Measurements from ENCODE around the gene SNRNP70. TPM values are rescaled to one million over a fixed set of nuclear protein-coding genes. Genes with fewer than 3 reads are reported as not detected.
"Not testable (repeated sequence)": the region's sequence is repeated elsewhere in the genome, so short reads cannot be mapped to it uniquely, and the experiment has no call there.

The SNRNP70 gene
- total RNA-seq, 1 donor from 2014 or later: 103 TPM

DNA sequence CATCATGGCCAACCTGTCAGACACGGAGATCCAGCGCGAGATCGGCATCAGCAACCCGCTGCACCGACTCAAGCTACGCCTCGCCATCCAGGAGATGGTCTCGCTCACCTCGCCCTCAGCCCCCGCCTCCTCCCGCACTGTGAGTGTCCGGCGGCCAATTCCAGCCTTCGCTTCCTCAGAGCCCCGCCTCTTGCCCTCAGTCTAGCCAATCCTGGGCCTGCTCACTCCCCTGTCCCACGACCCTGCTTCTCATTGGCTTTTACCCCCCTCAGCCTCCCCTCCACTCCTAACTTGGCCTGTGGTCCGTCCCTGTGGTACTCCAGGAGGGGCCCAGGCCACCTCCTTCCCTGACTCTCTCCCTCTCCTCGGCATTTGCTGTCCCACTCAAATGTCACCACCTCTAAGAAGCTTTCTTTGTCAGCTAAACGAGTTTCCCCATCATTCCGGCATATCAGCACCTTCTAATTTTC is 57.6 kb downstream of the SNRNP70 start:
- Histone ChIP-seq H3K36me3 (ENCODE audit: control insufficient read depth in 3 of 3, insufficient read depth in 3 of 3, low read length in 3 of 3) (no peaks in the 10 kb centered on the region), H3K9me3 (ENCODE audit: control insufficient read depth in 3 of 3, low read length in 3 of 3) (no peaks in the 10 kb centered on the region), H3K9ac (ENCODE audit: low read depth in 1 of 3, low read length in 3 of 3) (peak overlapping the region; percentile 48 to 80 (median 66)), H3K4me3 (ENCODE audit: low read length in 3 of 3) (peak overlapping the region; percentile 76 to 94 (median 83)), H3K27ac (ENCODE audit: low read depth, low read length) (no peak overlapping the region), H3K4me1 (ENCODE audit: control insufficient read depth in 3 of 3, insufficient read depth in 3 of 3, low read length in 3 of 3) (peaks cover 12 to 29% (median 23%) of the 10 kb centered on the region in 3 donors), H3K27me3 (ENCODE audit: control insufficient read depth in 3 of 3, insufficient read depth in 3 of 3, low read length in 3 of 3) (no peaks in the 10 kb centered on the region)

DNA sequence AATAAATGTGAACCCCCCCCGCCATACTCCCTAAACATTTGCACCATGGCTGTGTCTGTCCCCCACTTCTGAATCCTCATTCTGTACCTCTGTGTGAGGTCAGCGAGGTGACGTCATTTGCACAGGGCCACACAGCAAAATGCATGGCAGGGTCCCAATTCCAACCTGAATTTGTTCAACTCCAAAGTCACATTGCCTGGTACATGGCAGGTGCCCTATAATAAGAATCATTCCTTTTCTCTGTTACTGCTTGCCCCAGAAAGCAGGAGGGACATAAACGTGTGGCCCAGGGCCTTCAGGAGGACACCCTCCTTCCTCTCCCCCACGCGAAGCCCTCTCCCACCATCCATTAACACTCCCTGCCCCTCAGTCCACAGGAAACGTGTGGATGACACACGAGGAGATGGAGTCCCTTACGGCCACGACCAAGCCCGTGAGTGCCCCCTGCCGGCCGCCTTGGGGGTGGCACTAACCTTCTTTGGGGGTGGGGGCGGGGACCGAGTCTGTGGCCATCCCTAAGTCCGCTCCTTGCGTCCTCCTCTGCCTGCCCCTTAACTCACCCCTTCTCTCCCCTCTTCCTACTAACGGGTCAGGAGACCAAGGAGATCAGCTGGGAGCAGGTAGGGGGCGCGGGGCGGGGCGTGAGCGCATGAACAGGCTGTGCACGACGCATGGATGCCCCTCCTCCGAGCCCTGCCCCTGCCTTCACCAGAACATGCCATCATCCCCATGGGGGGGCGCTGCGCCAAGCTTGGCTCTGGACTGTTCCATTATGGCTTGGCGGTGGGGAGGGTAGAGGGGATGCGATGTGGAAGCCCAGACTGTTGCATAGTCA is 60.5 kb downstream of the SNRNP70 start:
- Histone ChIP-seq H3K27ac (ENCODE audit: low read depth, low read length) (no peak overlapping the region), H3K4me1 (ENCODE audit: control insufficient read depth in 3 of 3, insufficient read depth in 3 of 3, low read length in 3 of 3) (peaks cover 23 to 46% (median 38%) of the 10 kb centered on the region in 3 donors), H3K9me3 (ENCODE audit: control insufficient read depth in 3 of 3, low read length in 3 of 3) (no peaks in the 10 kb centered on the region), H3K9ac (ENCODE audit: low read depth in 1 of 3, low read length in 3 of 3) (peak overlapping the region in 1 of 3 donors; percentile 33), H3K27me3 (ENCODE audit: control insufficient read depth in 3 of 3, insufficient read depth in 3 of 3, low read length in 3 of 3) (no peaks in the 10 kb centered on the region), H3K36me3 (ENCODE audit: control insufficient read depth in 3 of 3, insufficient read depth in 3 of 3, low read length in 3 of 3) (no peaks in the 10 kb centered on the region), H3K4me3 (ENCODE audit: low read length in 3 of 3) (peak overlapping the region; percentile 14 to 49 (median 29))

DNA sequence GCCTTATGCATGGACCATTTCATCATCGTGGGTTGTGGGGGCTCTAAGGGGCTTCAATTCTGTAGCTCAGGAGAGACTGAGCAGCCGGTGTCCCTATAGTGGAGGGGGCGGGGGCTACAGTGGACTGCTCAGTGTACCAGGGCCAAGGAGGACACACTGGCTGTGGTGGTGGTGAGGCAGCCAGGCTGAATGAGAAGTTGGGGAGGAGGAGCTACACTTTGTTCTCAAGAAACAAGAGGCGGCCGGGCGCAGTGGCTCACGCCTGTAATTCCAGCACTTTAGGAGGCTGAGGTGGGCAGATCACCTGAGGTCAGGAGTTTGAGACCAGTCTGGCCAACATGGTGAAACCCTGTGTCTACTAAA is 61.1 kb downstream of the SNRNP70 start:
- H3K4me1 ChIP-seq (ENCODE audit: control insufficient read depth in 3 of 3, insufficient read depth in 3 of 3, low read length in 3 of 3): peaks cover 28 to 51% (median 44%) of the 10 kb centered on the region in 3 donors
- H3K27me3 ChIP-seq (ENCODE audit: control insufficient read depth in 3 of 3, insufficient read depth in 3 of 3, low read length in 3 of 3); H3K27ac ChIP-seq (ENCODE audit: low read depth, low read length); H3K36me3 ChIP-seq (ENCODE audit: control insufficient read depth in 3 of 3, insufficient read depth in 3 of 3, low read length in 3 of 3); H3K4me3 ChIP-seq (ENCODE audit: low read length in 3 of 3); H3K9me3 ChIP-seq (ENCODE audit: control insufficient read depth in 3 of 3, low read length in 3 of 3): not testable (repeated sequence)
- H3K9ac ChIP-seq (ENCODE audit: low read depth in 1 of 3, low read length in 3 of 3): peak overlapping the region in 1 of 3 donors; percentile 33

DNA sequence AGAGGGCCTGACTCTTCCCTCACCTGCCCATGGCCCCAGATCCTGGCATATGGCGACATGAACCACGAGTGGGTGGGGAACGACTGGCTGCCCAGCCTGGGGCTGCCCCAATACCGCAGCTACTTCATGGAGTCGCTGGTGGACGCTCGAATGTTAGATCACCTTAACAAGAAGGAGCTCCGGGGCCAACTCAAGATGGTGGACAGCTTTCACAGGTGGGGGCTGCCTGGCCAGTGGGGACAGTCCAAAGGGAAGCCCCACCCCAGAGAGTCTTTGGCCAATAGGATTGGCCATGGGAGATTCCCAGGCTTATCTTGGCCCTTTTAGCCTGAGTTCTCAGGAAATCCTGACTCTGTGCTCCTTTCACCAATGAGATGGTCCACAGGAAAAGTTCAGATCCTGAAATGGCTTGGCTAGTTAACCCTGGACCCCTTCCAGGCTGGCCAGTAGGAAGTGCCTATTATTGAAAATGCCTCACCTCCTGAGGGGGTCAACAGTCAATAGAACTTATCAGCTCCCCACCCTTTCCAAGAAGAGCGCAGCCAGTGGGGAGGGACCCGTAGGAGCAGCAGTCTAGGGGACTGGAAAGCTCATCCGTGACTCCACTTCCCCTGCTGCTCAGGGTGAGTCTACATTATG is 62.9 kb downstream of the SNRNP70 start:
- H3K9ac ChIP-seq (ENCODE audit: low read depth in 1 of 3, low read length in 3 of 3): peak overlapping the region in 2 of 3 donors; percentile 50 to 77
- no peaks in the 10 kb centered on the region for H3K27me3 ChIP-seq (ENCODE audit: control insufficient read depth in 3 of 3, insufficient read depth in 3 of 3, low read length in 3 of 3)
- peaks cover 26 to 54% (median 40%) of the 10 kb centered on the region in 3 donors for H3K4me1 ChIP-seq (ENCODE audit: control insufficient read depth in 3 of 3, insufficient read depth in 3 of 3, low read length in 3 of 3)
- peaks cover 0 to 8% (median 0%) of the 10 kb centered on the region in 3 donors for H3K36me3 ChIP-seq (ENCODE audit: control insufficient read depth in 3 of 3, insufficient read depth in 3 of 3, low read length in 3 of 3)
- peak overlapping the region; percentile 62 to 94 (median 92) for H3K4me3 ChIP-seq (ENCODE audit: low read length in 3 of 3)
- H3K9me3 ChIP-seq (ENCODE audit: control insufficient read depth in 3 of 3, low read length in 3 of 3): no peaks in the 10 kb centered on the region
- H3K27ac ChIP-seq (ENCODE audit: low read depth, low read length): peak overlapping the region; percentile 83

DNA sequence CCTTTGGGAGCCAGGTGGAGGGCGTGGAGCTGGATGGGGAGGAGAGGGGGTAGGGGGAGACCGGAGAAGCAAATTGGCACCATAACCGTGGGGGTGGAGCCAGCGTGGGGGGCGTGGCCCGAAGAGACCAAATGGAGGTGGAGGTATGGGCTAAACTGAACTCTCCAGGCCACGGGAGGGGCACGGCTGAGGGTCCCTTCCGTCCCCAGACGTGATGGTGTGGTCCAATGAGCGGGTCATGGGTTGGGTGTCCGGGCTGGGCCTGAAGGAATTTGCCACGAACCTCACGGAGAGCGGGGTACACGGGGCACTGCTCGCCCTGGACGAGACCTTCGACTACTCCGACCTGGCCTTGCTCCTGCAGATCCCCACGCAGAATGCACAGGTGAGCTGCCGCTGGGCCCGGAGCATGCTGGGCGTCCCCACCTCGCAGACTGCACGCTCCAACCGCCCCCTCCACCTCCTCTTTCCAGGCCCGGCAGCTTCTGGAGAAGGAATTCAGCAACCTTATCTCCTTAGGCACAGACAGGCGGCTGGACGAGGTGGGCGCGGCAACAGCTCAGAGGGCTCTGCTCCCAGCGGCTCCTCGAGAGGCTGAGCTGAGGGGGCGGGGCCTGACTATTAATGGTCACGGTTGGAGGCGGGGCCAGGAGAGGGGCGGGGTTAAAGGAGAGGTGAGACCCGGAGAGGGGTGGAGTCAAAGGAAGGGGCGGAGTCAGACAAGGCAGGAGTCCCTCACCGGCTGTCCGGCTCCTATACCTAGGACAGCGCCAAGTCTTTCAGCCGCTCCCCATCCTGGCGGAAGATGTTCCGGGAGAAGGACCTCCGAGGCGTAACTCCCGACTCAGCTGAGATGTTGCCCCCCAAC is 63.8 kb downstream of the SNRNP70 start:
- Histone ChIP-seq H3K36me3 (ENCODE audit: control insufficient read depth in 3 of 3, insufficient read depth in 3 of 3, low read length in 3 of 3) (peaks cover 0 to 9% (median 0%) of the 10 kb centered on the region in 3 donors), H3K9ac (ENCODE audit: low read depth in 1 of 3, low read length in 3 of 3) (peak overlapping the region; percentile 83 to 92 (median 90)), H3K4me1 (ENCODE audit: control insufficient read depth in 3 of 3, insufficient read depth in 3 of 3, low read length in 3 of 3) (peaks cover 31 to 59% (median 47%) of the 10 kb centered on the region in 3 donors), H3K9me3 (ENCODE audit: control insufficient read depth in 3 of 3, low read length in 3 of 3) (no peaks in the 10 kb centered on the region), H3K27me3 (ENCODE audit: control insufficient read depth in 3 of 3, insufficient read depth in 3 of 3, low read length in 3 of 3) (no peaks in the 10 kb centered on the region), H3K27ac (ENCODE audit: low read depth, low read length) (peak overlapping the region; percentile 83), H3K4me3 (ENCODE audit: low read length in 3 of 3) (peak overlapping the region; percentile 91 to 94 (median 92))

DNA sequence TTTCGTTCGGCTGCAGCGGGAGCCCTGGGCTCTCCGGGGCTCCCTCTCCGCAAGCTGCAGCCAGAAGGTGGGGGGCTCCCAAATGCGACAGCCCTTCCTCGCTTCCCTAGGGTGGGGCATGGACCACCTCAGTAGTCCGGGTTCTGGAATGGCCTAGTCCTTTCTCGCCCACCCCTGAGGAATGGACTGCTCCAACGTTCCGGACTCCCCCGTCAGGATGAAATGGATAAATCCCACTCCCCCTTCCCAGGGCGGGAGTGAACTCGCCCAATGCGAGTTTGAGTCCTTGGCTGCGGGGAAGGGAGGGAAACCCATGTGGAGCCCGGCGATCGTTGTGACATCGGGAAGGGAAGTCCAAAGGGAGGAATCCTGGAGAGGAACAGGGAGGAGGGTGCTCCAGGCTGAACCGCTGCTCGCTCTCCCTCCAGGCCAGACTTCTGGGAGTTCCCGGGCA is 64.4 kb downstream of the SNRNP70 start:
- Histone ChIP-seq H3K4me3 (ENCODE audit: low read length in 3 of 3) (peak overlapping the region; percentile 91 to 94 (median 92)), H3K9me3 (ENCODE audit: control insufficient read depth in 3 of 3, low read length in 3 of 3) (no peaks in the 10 kb centered on the region), H3K27ac (ENCODE audit: low read depth, low read length) (peak overlapping the region; percentile 83), H3K36me3 (ENCODE audit: control insufficient read depth in 3 of 3, insufficient read depth in 3 of 3, low read length in 3 of 3) (peaks cover 0 to 9% (median 0%) of the 10 kb centered on the region in 3 donors), H3K4me1 (ENCODE audit: control insufficient read depth in 3 of 3, insufficient read depth in 3 of 3, low read length in 3 of 3) (peaks cover 34 to 65% (median 52%) of the 10 kb centered on the region in 3 donors), H3K9ac (ENCODE audit: low read depth in 1 of 3, low read length in 3 of 3) (peak overlapping the region; percentile 83 to 92 (median 90)), H3K27me3 (ENCODE audit: control insufficient read depth in 3 of 3, insufficient read depth in 3 of 3, low read length in 3 of 3) (no peaks in the 10 kb centered on the region)

DNA sequence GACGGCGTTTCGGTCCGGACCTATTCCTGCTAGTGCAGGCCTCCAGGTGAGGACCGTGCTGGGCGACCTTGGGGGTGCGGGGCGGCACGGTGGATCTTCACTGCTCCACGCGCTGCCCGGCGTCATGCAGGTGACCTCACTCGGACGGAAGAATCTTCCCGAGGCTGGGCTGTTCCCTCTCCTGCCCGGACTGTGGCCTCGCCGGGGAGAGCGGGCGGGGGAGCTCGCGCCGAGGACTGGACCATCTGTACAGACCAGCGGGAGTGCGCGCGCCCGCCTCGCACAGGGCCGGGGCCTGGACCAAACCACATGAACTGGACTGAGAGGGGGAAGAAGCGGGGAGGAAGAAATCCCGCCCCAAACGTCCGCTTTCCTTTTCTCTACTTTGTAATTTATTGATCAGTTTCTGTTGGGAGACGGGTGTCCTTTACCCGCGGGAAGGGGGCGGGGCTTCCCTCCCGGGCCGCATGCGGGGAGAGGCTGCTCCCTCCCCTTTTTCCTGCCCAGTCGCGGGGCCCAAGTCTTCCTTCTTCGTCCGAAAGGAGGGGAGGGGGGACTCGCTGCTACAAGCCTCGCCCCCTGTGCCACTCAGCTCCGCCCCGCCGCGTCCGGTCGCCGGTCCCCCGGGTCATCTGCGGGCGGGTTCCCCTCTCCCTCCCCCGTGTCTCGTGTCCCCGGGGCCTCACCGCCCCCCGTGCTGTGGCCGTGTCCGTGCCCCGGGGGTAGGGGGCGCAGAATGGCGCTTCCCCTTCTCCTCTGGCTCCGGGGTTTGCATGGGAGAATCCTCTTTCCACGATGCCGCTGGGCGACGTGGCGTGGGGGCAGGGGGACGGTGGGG is 65.1 kb downstream of the SNRNP70 start:
- Histone ChIP-seq H3K9me3 (ENCODE audit: control insufficient read depth in 3 of 3, low read length in 3 of 3) (no peaks in the 10 kb centered on the region), H3K9ac (ENCODE audit: low read depth in 1 of 3, low read length in 3 of 3) (peak overlapping the region; percentile 83 to 92 (median 90)), H3K27ac (ENCODE audit: low read depth, low read length) (peak overlapping the region; percentile 83), H3K27me3 (ENCODE audit: control insufficient read depth in 3 of 3, insufficient read depth in 3 of 3, low read length in 3 of 3) (no peaks in the 10 kb centered on the region), H3K4me1 (ENCODE audit: control insufficient read depth in 3 of 3, insufficient read depth in 3 of 3, low read length in 3 of 3) (peaks cover 34 to 66% (median 52%) of the 10 kb centered on the region in 3 donors), H3K36me3 (ENCODE audit: control insufficient read depth in 3 of 3, insufficient read depth in 3 of 3, low read length in 3 of 3) (peaks cover 0 to 9% (median 0%) of the 10 kb centered on the region in 3 donors), H3K4me3 (ENCODE audit: low read length in 3 of 3) (peak overlapping the region; percentile 91 to 94 (median 92))

DNA sequence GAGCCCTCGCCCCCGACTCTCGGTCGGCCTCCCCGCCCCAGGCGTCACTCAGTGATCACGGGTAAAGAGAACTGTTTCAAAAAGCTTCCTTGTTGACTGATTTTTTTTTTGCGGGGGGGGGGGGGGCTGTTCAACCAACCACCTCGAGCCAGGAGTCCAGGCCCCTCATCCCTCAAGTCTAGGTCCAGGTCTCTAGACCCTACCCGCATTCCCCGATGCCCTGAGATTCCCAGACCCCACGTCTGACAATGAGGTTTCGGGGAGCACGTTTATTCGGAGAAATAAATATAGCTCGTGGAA is 65.6 kb downstream of the SNRNP70 start:
- Histone ChIP-seq H3K4me3 (ENCODE audit: low read length in 3 of 3) (peak overlapping the region; percentile 91 to 94 (median 92)), H3K27ac (ENCODE audit: low read depth, low read length) (peak overlapping the region; percentile 83), H3K27me3 (ENCODE audit: control insufficient read depth in 3 of 3, insufficient read depth in 3 of 3, low read length in 3 of 3) (no peaks in the 10 kb centered on the region), H3K4me1 (ENCODE audit: control insufficient read depth in 3 of 3, insufficient read depth in 3 of 3, low read length in 3 of 3) (peaks cover 32 to 61% (median 50%) of the 10 kb centered on the region in 3 donors), H3K36me3 (ENCODE audit: control insufficient read depth in 3 of 3, insufficient read depth in 3 of 3, low read length in 3 of 3) (peaks cover 0 to 9% (median 0%) of the 10 kb centered on the region in 3 donors), H3K9me3 (ENCODE audit: control insufficient read depth in 3 of 3, low read length in 3 of 3) (no peaks in the 10 kb centered on the region), H3K9ac (ENCODE audit: low read depth in 1 of 3, low read length in 3 of 3) (peak overlapping the region; percentile 83 to 92 (median 90))

Measured in skeletal muscle tissue (tissue), 4 donors.